Neural crest cell (in vitro differentiated cells): ENCODE measurements around the gene NDFIP1. TPM values are rescaled to one million over a fixed set of nuclear protein-coding genes. Genes with fewer than 3 reads are reported as not detected.
A peak's percentile ranks its signal among the peaks of the same experiment; 100 is the strongest.

ENCODE experiments used
- DNase-seq: peaks from one replicate; pipeline ENCODE4 v3.0.0; 2021; ENCODE audit warnings: low read depth, mixed read lengths, low spot score
- H3K27ac Mint-ChIP-seq: one replicate; pipeline ENCODE4 v1.8.0; 2021; ENCODE audit warnings: mild to moderate bottlenecking, mixed read lengths; ENCODE audit not compliant: unreplicated experiment
- H3K27me3 Mint-ChIP-seq: 2 replicates; pipeline ENCODE4 v1.8.0; 2021; ENCODE audit warnings: low read depth, mild to moderate bottlenecking, mixed read lengths
- H3K36me3 Mint-ChIP-seq: 2 replicates; pipeline ENCODE4 v1.8.0; 2021; ENCODE audit warnings: low read depth, mild to moderate bottlenecking, mixed read lengths
- H3K4me1 Mint-ChIP-seq: 2 replicates; pipeline ENCODE4 v1.8.0; 2021; ENCODE audit warnings: mixed read lengths
- H3K4me3 Mint-ChIP-seq: one replicate; pipeline ENCODE4 v1.8.0; 2021; ENCODE audit warnings: mild to moderate bottlenecking, mixed read lengths
- H3K9me3 Mint-ChIP-seq: 2 replicates; pipeline ENCODE4 v1.8.0; 2021; ENCODE audit warnings: mixed read lengths
- total RNA-seq: library from RNA; stranded (reverse); gene quantifications from 2 replicates; pipeline ENCODE4 v1.2.1, GENCODE V29; 2021
- TF ChIP-seq, protein P1 (sequence below): fragments of 200-600 bp; sonication (generic); conservative IDR thresholded peaks from 2 replicates; pipeline ENCODE4 v1.5.0; 2021; ENCODE audit warnings: antibody characterized with exemption, mild to moderate bottlenecking

NDFIP1 gene
- total RNA-seq, 1 donor from 2014 or later = 43.4 TPM

DNA sequence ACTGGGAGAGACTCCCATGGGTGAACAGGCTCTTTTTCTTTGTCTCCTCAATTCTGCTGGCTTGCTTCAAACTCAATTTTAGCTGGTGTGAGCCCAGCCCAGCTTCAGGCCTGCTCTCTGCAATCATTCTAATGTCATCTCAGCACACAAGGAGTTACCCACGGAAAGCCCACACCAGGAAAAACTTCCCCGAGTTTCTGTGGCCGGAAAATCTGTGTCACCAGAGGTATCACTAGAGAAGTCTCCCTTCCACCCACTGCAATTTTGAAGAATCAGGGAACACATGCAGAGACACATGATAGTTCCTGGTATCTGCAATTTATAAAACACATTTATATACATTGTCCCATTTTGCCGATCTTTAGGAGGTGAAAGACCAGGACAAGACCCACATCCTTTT is 13.5 kb upstream of the NDFIP1 start:
- Mint-ChIP-seq H3K27me3 (no peaks in the 10 kb centered on the region), H3K4me3 (no peak overlapping the region), H3K27ac (peak overlapping the region; percentile 36), H3K4me1 (no peaks in the 10 kb centered on the region), H3K36me3 (no peaks in the 10 kb centered on the region), H3K9me3 (no peaks in the 10 kb centered on the region)
- no peak for DNase-seq
- TF ChIP-seq, protein P1, sequence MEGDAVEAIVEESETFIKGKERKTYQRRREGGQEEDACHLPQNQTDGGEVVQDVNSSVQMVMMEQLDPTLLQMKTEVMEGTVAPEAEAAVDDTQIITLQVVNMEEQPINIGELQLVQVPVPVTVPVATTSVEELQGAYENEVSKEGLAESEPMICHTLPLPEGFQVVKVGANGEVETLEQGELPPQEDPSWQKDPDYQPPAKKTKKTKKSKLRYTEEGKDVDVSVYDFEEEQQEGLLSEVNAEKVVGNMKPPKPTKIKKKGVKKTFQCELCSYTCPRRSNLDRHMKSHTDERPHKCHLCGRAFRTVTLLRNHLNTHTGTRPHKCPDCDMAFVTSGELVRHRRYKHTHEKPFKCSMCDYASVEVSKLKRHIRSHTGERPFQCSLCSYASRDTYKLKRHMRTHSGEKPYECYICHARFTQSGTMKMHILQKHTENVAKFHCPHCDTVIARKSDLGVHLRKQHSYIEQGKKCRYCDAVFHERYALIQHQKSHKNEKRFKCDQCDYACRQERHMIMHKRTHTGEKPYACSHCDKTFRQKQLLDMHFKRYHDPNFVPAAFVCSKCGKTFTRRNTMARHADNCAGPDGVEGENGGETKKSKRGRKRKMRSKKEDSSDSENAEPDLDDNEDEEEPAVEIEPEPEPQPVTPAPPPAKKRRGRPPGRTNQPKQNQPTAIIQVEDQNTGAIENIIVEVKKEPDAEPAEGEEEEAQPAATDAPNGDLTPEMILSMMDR = no peak

DNA sequence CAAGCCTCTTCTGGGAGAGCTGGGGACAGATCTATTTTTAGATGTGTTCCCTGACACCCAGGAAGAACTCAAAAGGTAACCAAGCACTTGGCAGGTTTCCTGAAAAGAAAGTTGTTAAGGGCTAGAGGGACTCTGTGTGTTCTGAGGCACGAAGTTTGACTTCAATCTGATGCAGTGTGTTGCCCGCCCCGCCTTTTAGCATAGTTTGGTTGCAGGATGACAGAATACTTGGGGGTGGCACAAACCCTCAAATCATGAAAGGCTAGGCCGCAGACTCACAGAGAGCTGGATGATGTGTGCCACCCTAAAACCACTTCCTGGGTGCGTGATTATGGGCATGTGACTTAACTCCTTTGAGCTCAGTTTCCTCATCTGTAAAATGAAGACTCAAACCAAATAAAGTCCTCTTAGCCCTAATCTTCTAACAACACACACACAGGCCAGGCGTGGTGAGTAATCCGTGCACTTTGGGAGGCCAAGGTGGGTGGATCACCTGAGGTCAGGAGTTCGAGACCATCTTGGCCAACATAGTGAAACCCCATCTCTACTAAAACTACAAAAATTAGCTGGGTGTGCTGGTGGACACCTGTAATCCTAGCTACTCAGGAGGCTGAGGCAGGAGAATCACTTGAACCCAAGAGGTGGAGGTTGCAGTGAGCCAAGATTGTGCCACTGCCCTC is 12.8 kb upstream of the NDFIP1 start:
- no peaks in the 10 kb centered on the region for H3K36me3 Mint-ChIP-seq
- TF ChIP-seq, protein P1 = no peak
- no peaks in the 10 kb centered on the region for H3K27me3 Mint-ChIP-seq
- no peak overlapping the region for H3K4me3 Mint-ChIP-seq
- no peaks in the 10 kb centered on the region for H3K9me3 Mint-ChIP-seq
- H3K4me1 Mint-ChIP-seq = no peaks in the 10 kb centered on the region
- DNase-seq = no peak
- peak overlapping the region; percentile 58 for H3K27ac Mint-ChIP-seq

DNA sequence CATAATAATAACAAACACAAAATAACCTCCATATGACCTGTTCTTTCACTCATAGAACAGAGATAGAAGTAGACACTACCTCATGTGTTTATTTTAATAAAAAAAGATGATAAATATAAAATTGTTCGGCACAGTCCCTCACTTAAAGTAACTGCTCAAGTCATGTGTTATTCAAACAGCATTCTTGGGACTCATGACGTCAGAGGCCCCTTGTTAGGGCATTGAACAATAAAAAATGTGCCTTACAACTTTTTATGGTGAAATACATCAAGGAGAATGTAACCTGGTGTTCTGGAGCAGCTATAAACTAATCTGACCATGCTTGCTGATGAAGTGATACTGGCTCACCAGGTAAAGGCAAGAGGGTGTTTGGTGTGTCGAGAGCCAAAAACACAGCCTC is 12.2 kb upstream of the NDFIP1 start:
- Mint-ChIP-seq H3K4me3 (no peak overlapping the region), H3K27me3 (no peaks in the 10 kb centered on the region), H3K4me1 (no peaks in the 10 kb centered on the region), H3K9me3 (no peaks in the 10 kb centered on the region), H3K36me3 (no peaks in the 10 kb centered on the region), H3K27ac (no peak overlapping the region)
- no peak for DNase-seq
- TF ChIP-seq, protein P1 = no peak

DNA sequence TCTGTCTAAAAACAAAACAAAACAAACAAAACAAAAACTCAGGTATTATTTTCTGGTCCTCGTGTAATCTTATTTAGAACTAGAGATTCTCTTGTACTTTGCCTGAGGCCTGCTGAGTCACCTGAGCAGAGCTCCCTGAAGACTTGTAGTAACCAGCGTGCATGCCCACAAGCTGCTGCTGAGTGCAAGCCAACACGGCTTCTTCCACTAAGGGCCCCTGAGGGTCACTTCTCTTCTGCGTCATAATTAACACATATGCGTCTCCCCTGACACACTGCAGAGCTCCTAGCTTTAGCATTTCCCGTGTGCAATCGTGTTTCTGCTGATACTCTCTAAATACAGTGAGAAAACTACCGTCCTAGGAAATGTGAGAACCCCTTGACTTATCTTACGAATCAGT is 10.9 kb upstream of the NDFIP1 start:
- no peak overlapping the region for H3K27ac Mint-ChIP-seq
- no peaks in the 10 kb centered on the region for H3K36me3 Mint-ChIP-seq
- H3K4me1 Mint-ChIP-seq = no peaks in the 10 kb centered on the region

DNA sequence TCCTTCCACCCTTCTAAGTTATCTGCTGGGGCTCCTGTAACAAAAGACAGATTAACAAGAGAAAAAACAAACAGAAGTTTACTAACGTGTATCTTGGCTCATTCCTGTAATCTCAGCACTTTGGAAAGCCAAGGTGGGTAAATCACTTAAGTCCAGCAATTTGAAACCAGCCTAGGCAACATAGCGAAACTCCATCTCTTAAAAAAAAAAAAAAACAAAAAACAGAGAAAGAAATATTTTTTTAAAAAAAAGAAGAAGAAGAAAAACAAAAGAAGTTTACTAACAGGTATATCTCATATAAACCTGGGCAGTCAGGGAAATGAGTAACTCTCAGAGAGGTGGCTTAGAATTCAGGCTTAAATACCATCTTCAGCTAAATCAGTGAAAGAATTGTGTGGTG is 10.3 kb upstream of the NDFIP1 start:
- Mint-ChIP-seq H3K4me1 (no peaks in the 10 kb centered on the region), H3K4me3 (no peak overlapping the region), H3K9me3 (no peaks in the 10 kb centered on the region), H3K36me3 (no peaks in the 10 kb centered on the region), H3K27ac (no peak overlapping the region), H3K27me3 (no peaks in the 10 kb centered on the region)
- TF ChIP-seq, protein P1 = no peak
- no peak for DNase-seq

More for the DNA sequence above, 10.9 kb upstream of the NDFIP1 start:
- Mint-ChIP-seq H3K9me3 (no peaks in the 10 kb centered on the region), H3K27me3 (no peaks in the 10 kb centered on the region), H3K4me3 (no peak overlapping the region)
- no peak for DNase-seq
- TF ChIP-seq, protein P1 = no peak
